ENCODE measurements around the gene FAM135A.

DNA sequence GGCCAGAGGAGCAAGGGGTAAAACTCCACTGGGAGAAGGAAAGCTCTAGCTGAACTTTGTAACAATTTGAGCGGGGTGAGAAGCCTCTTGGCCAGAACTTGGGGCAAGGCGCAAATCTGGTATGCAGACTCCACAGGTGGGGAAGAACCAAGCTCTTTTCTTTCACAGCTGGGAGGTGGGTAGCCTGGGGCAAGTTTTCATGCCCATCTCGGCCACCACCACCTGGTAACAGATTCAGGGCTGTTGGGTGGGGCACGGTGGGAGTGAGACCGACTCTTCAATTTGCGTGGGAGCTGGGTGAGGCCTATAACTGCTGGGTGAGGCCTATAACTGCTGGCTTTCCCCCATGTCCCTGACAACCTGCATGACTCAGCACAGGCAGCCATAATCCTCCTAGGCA lies 190.9 kb downstream of the FAM135A start:
- TF ChIP-seq YY1 (IDR thresholded peaks at IDR 0.05; ENCODE audit: insufficient read depth, insufficient read length): no peak
- no peak for TF ChIP-seq ZNF274 (IDR thresholded peaks at IDR 0.05; ENCODE audit: low read depth, low read length)
